ENCODE measurements around the gene FNBP1.

The FNBP1 gene

GRCh38 chr9:129888293-129889121 lies 154.5 kb downstream of the FNBP1 start:
- DNase-seq, result peak; percentile 95

- DNase-seq, result peak; percentile 80
Observed at GRCh38 chr9:129887334-129888292, 155.4 kb downstream of the FNBP1 start.

GRCh38 chr9:129886226-129887174 lies 156.5 kb downstream of the FNBP1 start:
- peak; percentile 79 for DNase-seq

GRCh38 chr9:129885670-129886106 lies 157.3 kb downstream of the FNBP1 start:
- DNase-seq, result peak; percentile 90

GRCh38 chr9:129885018-129885669 lies 157.8 kb downstream of the FNBP1 start:
- peak; percentile 42 for DNase-seq

- DNase-seq, result peak; percentile 94
Observed at GRCh38 chr9:129884220-129885017, 158.6 kb downstream of the FNBP1 start.

- no peak for DNase-seq
Observed at GRCh38 chr9:129881547-129882324, 161.3 kb downstream of the FNBP1 start.

- DNase-seq, result no peak
Observed at GRCh38 chr9:129880654-129881546, 162.1 kb downstream of the FNBP1 start.

GRCh38 chr9:129879991-129880653 lies 162.9 kb downstream of the FNBP1 start:
- DNase-seq, result no peak

GRCh38 chr9:129879103-129879699 lies 163.8 kb downstream of the FNBP1 start:
- DNase-seq, result peak; percentile 25

- no peak for DNase-seq
Observed at GRCh38 chr9:129878291-129878690, 164.7 kb downstream of the FNBP1 start.

GRCh38 chr9:129876815-129877214 lies 166.2 kb downstream of the FNBP1 start:
- DNase-seq, result no peak

- DNase-seq, result no peak
Observed at GRCh38 chr9:129875687-129876395, 167.1 kb downstream of the FNBP1 start.

- no peak for DNase-seq
Observed at GRCh38 chr9:129875181-129875611, 167.8 kb downstream of the FNBP1 start.

GRCh38 chr9:129874261-129875101 lies 168.5 kb downstream of the FNBP1 start:
- no peak for DNase-seq

- DNase-seq, result no peak
Observed at GRCh38 chr9:129873563-129874190, 169.3 kb downstream of the FNBP1 start.

Measured in CD4-positive, alpha-beta T cell treated with Interferon gamma for 1 hour (primary cell).